Measurements from ENCODE around the gene MAST2.

Gene MAST2

DNA sequence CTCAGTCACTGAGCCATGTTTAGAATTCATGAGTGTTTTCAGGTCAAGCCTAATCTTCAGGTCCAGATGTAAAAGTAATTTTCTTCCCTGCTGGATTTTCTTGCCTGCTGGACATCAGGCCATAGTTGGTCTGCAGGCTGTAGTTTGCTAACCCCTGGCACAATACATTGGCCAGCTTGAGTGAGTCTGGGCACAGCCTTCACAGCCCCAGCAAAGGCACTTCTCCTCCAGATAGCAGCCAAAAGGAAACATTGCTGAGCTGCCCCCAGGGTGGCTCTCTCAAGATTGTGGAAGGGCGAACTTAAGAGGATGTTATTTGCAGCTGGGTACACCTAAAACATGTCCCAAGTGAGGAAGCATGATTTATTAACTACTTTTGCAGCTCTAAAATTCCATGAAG, 202.2 kb downstream of the MAST2 start:
- H3K36me3 ChIP-seq (ENCODE audit: insufficient read depth, low read length): peaks cover 43% of the 10 kb centered on the region; the same call in 1 of the 2 replicates
- no peak overlapping the region for H2AFZ ChIP-seq (ENCODE audit: low read length)
- H3K4me3 ChIP-seq (ENCODE audit: low read length, poor library complexity, severe bottlenecking): no peak overlapping the region
- H4K20me1 ChIP-seq (ENCODE audit: insufficient read depth, low read length, poor library complexity, severe bottlenecking): no peaks in the 10 kb centered on the region
- H3K9ac ChIP-seq (ENCODE audit: low read depth, low read length, poor library complexity, severe bottlenecking): no peak overlapping the region
- TF ChIP-seq EZH2phosphoT487 (IDR thresholded peaks at IDR 0.05; ENCODE audit: borderline replicate concordance): no peak
- TF ChIP-seq, protein P1, sequence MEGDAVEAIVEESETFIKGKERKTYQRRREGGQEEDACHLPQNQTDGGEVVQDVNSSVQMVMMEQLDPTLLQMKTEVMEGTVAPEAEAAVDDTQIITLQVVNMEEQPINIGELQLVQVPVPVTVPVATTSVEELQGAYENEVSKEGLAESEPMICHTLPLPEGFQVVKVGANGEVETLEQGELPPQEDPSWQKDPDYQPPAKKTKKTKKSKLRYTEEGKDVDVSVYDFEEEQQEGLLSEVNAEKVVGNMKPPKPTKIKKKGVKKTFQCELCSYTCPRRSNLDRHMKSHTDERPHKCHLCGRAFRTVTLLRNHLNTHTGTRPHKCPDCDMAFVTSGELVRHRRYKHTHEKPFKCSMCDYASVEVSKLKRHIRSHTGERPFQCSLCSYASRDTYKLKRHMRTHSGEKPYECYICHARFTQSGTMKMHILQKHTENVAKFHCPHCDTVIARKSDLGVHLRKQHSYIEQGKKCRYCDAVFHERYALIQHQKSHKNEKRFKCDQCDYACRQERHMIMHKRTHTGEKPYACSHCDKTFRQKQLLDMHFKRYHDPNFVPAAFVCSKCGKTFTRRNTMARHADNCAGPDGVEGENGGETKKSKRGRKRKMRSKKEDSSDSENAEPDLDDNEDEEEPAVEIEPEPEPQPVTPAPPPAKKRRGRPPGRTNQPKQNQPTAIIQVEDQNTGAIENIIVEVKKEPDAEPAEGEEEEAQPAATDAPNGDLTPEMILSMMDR (conservative IDR thresholded peaks at IDR 0.05; ENCODE audit: low read length): no peak
- H3K79me2 ChIP-seq (ENCODE audit: insufficient read depth, low read length): no peaks in the 10 kb centered on the region
- H3K9me2 ChIP-seq (replicated peaks; ENCODE audit: low read depth, low read length): no peaks in the 10 kb centered on the region
- H3F3A ChIP-seq (ENCODE audit: low read depth): no peaks in the 10 kb centered on the region
- H3K27me3 ChIP-seq (ENCODE audit: insufficient read depth, low read length, poor library complexity, severe bottlenecking): no peaks in the 10 kb centered on the region
- peaks cover 6% of the 10 kb centered on the region for H3K4me1 ChIP-seq (ENCODE audit: insufficient read depth, low read length, poor library complexity, severe bottlenecking)
- H3K4me2 ChIP-seq (ENCODE audit: low read depth, low read length, poor library complexity, severe bottlenecking): no peak overlapping the region
- no peaks in the 10 kb centered on the region for H3K9me3 ChIP-seq (ENCODE audit: insufficient read depth, low read depth, low read length)

DNA sequence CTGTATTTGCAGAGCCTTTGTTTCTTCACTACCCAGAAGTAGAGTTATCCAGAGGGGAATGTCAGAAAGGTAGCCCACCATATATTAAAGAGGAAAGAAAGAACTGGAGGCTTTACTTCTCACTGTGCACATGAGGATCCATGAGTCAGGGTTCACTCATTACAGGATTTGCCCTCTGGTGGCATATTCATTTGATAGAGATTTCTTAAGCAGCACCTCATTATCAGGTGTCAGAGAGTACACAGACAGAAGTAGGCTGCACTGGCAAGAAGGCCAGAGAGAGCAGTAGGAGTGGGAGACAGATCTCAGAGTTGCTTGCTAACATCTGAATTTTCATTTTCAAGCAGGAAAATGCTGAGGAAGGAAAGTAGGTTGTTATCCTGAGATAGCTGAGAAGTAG, 205.2 kb downstream of the MAST2 start:
- Histone ChIP-seq H3K4me2 (ENCODE audit: low read depth, low read length, poor library complexity, severe bottlenecking) (no peak overlapping the region), H2AFZ (ENCODE audit: low read length) (no peak overlapping the region), H3K79me2 (ENCODE audit: insufficient read depth, low read length) (no peaks in the 10 kb centered on the region), H3K9ac (ENCODE audit: low read depth, low read length, poor library complexity, severe bottlenecking) (no peak overlapping the region), H3K27me3 (ENCODE audit: insufficient read depth, low read length, poor library complexity, severe bottlenecking) (no peaks in the 10 kb centered on the region), H4K20me1 (ENCODE audit: insufficient read depth, low read length, poor library complexity, severe bottlenecking) (no peaks in the 10 kb centered on the region), H3K36me3 (ENCODE audit: insufficient read depth, low read length) (peaks cover 49% of the 10 kb centered on the region; the same call in 1 of the 2 replicates), H3K4me1 (ENCODE audit: insufficient read depth, low read length, poor library complexity, severe bottlenecking) (no peaks in the 10 kb centered on the region), H3F3A (ENCODE audit: low read depth) (no peaks in the 10 kb centered on the region), H3K9me3 (ENCODE audit: insufficient read depth, low read depth, low read length) (no peaks in the 10 kb centered on the region), H3K9me2 (replicated peaks; ENCODE audit: low read depth, low read length) (no peaks in the 10 kb centered on the region), H3K4me3 (ENCODE audit: low read length, poor library complexity, severe bottlenecking) (no peak overlapping the region)
- TF ChIP-seq EZH2phosphoT487 (IDR thresholded peaks at IDR 0.05; ENCODE audit: borderline replicate concordance): no peak
- TF ChIP-seq, protein P1 (conservative IDR thresholded peaks at IDR 0.05; ENCODE audit: low read length): no peak

DNA sequence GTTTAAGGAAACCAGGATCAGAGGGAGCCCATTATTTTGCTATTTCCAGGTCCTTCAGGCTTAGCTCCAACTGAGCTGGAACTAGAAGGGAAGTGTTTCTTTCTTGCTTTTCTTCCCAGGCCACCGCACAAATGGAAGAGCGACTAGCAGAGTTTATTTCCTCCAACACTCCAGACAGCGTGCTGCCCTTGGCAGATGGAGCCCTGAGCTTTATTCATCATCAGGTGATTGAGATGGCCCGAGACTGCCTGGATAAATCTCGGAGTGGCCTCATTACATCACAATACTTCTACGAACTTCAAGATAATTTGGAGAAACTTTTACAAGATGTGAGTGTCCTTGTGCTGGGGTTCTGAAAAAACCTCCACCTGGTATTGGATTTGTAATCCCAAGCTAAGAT, 207.2 kb downstream of the MAST2 start:
- Histone ChIP-seq H4K20me1 (ENCODE audit: insufficient read depth, low read length, poor library complexity, severe bottlenecking) (no peaks in the 10 kb centered on the region), H3K4me1 (ENCODE audit: insufficient read depth, low read length, poor library complexity, severe bottlenecking) (no peaks in the 10 kb centered on the region), H3K9me3 (ENCODE audit: insufficient read depth, low read depth, low read length) (no peaks in the 10 kb centered on the region), H3K27me3 (ENCODE audit: insufficient read depth, low read length, poor library complexity, severe bottlenecking) (no peaks in the 10 kb centered on the region), H3K36me3 (ENCODE audit: insufficient read depth, low read length) (peaks cover 49% of the 10 kb centered on the region; the same call in 1 of the 2 replicates), H2AFZ (ENCODE audit: low read length) (no peak overlapping the region), H3K4me2 (ENCODE audit: low read depth, low read length, poor library complexity, severe bottlenecking) (no peak overlapping the region), H3K79me2 (ENCODE audit: insufficient read depth, low read length) (no peaks in the 10 kb centered on the region), H3K9ac (ENCODE audit: low read depth, low read length, poor library complexity, severe bottlenecking) (no peak overlapping the region), H3K9me2 (replicated peaks; ENCODE audit: low read depth, low read length) (no peaks in the 10 kb centered on the region), H3F3A (ENCODE audit: low read depth) (no peaks in the 10 kb centered on the region), H3K4me3 (ENCODE audit: low read length, poor library complexity, severe bottlenecking) (no peak overlapping the region)
- no peak for TF ChIP-seq EZH2phosphoT487 (IDR thresholded peaks at IDR 0.05; ENCODE audit: borderline replicate concordance)
- TF ChIP-seq, protein P1 (conservative IDR thresholded peaks at IDR 0.05; ENCODE audit: low read length): no peak

Measured in Loucy (cell line).